Measurements from ENCODE around the gene ZNF71.
"Not testable (repeated sequence)": the region's sequence is repeated elsewhere in the genome, so short reads cannot be mapped to it uniquely, and the experiment has no call there.

The ZNF71 gene

DNA sequence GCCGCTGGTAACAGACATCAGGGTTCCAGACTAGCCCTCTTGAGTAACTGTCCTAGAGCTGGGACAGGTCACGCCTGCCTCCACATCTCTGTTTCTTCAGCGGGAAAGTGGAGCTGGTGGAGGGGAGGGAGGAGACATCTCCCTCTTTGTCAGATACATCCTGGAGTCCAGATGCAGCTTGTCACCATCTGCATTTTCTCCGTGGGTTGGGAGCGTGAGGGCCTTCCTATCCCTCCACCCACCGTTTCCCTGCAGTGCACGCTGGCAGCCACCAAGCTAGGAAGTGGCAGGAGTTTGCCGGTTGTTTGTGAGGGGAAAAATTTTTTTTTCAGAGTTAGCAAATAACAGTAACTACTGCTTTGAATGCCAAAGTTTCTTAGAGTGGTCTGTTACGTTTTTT lies 27.9 kb downstream of the ZNF71 start:
- DNase-seq (ENCODE audit: low read depth) = no peak

DNA sequence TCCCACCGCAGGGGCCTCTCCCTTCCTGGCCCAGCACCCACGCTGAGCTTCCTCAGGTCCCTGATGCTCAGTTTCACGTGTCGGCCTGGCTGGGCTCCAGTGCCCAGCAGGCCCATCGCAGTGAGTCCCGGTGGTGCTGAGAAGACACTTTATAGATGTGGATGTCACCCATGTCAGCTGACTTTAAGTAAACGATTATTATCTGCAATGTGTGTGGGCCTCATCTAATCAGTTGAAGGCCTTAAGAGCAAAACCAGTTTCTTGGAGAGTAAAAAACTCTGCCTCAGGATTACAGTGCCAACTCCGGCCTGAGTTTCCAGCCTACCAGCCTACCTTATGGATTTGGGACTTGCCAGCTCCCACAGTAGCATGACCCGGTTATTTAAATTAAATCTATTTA lies 30.6 kb downstream of the ZNF71 start:
- DNase-seq (ENCODE audit: low read depth) = no peak

- no peak for DNase-seq (ENCODE audit: low read depth)
Measured at GRCh38 chr19:56633021-56633420, 37.9 kb downstream of the ZNF71 start.

GRCh38 chr19:56637976-56638555 lies 43.0 kb downstream of the ZNF71 start:
- peak; percentile 86 for DNase-seq (ENCODE audit: low read depth)

- DNase-seq (ENCODE audit: low read depth) = peak; percentile 8
Measured at GRCh38 chr19:56639217-56639616, 44.1 kb downstream of the ZNF71 start.

GRCh38 chr19:56642711-56643459 lies 47.8 kb downstream of the ZNF71 start, which contains the start of gene SMIM17:
TSS of gene SMIM17 (plus strand) at chr19:56643159. CDS start at chr19:56645668, 2,509 bp downstream.
- no peak for DNase-seq (ENCODE audit: low read depth)

- no peak for DNase-seq (ENCODE audit: low read depth)
Measured at GRCh38 chr19:56643460-56643955, 48.4 kb downstream of the ZNF71 start.

GRCh38 chr19:56654151-56654550 lies 59.0 kb downstream of the ZNF71 start:
- DNase-seq (ENCODE audit: low read depth) = no peak

- DNase-seq (ENCODE audit: low read depth) = no peak
Measured at GRCh38 chr19:56660381-56661107, 65.4 kb downstream of the ZNF71 start.

- no peak for DNase-seq (ENCODE audit: low read depth)
Measured at GRCh38 chr19:56661248-56661647, 66.1 kb downstream of the ZNF71 start.

- no peak for DNase-seq (ENCODE audit: low read depth)
Measured at GRCh38 chr19:56663931-56664500, 68.9 kb downstream of the ZNF71 start.

DNA sequence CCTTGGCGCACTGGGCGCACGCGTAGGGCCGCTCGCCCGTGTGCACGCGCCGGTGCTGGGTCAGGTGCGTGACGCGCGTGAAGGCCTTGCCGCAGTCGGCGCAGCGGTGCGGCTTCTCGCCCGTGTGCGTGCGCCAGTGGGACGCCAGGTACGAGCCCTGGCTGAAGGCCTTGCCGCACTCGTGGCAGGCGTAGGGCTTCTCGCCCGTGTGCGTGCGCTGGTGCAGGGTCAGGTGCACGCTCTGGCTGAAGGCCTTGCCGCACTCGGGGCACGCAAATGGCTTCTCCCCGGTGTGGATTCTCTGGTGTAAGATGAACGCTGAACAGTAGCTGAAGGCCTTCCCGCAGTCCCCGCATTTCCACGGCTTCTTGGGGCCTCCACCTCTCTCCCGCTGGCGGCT lies 69.4 kb downstream of the ZNF71 start:
- no peak for DNase-seq (ENCODE audit: low read depth)

DNA sequence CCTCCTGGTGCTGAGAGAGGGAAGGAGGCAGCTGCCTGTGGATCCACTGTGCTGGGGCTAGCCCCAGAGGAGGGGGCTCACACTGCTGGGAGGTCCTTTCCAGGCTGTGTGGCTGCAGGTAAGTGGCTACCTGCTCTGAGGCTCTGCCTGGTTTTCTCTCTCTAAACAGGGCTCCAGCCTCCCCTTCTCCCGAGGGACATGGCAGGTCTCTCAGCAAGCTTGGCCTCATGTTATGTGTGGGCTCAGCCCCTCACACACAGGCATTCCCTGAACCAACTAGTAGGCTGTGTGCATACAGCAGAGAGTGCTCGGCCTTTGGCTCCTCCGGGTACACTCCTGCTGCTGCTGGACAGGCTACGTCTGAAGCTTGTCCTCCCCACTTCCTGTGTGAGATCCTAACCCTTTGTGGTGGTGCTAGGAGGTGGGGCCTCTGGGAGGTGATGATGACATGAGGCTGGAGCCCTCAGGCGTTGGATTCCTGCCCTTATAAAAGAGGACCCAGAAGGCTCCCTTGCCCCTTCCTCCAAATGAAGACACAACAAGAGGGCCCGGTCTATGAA lies 72.3 kb downstream of the ZNF71 start:
- DNase-seq (ENCODE audit: low read depth) = no peak

DNA sequence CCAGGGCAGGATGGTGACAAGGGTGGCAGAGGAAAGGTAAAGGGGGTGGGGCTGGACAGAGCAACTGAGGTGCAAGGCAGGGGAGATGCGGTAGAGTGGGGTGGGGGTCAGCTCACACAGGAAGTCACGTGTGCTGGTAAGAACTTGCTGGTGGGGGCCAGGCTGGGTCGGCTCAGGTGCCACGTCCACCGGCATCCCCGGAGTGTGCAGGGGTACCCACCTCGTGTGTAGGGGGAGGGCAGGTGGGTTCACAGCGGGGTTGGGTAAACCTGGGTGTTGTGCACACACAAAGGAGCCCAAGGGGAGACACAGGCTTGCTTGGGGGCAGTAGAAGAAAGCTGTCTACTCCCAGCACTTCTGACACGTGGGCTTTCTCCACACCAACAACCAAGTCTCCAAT lies 73.6 kb downstream of the ZNF71 start:
- no peak for DNase-seq (ENCODE audit: low read depth)

- DNase-seq (ENCODE audit: low read depth) = no peak
Measured at GRCh38 chr19:56670401-56670960, 75.4 kb downstream of the ZNF71 start.

GRCh38 chr19:56670961-56671612 lies 76.0 kb downstream of the ZNF71 start:
- no peak for DNase-seq (ENCODE audit: low read depth)

DNA sequence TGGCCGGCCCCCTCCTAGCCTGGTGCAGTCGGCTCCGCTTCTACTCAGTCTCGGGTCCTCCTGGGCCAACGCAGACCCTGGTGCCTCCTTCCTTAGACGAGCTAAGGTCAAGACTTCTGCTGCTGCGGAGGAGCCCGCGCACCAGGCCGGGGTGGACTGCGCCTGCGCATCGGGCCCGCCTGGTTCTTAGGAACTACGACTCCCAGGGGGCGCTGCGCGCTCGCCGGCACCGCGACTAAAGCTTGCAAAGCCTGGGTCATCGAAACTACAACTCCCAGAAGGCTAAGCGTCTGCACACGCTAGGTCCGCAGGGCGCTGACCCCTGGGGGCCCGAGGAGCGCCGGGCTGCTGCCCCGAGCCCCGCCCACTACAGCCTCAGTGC lies 76.5 kb downstream of the ZNF71 start, which contains the start of gene ZNF835:
Gene ZNF835 (minus strand): TSS at position 145 of the 382 bp plus-strand sequence. CDS start 6,559 bp downstream, outside the sequence.
- peak; percentile 52 for DNase-seq (ENCODE audit: low read depth)

- DNase-seq (ENCODE audit: low read depth) = not testable (repeated sequence)
Measured at GRCh38 chr19:56672610-56673009, 77.5 kb downstream of the ZNF71 start.

All from iris pigment epithelial cell (primary cell).